Adipocyte (in vitro differentiated cells): ENCODE results near the gene KCNMA1.
A peak's percentile ranks its signal among the peaks of the same experiment; 100 is the strongest.

Experiments
- DNase-seq: peaks from one replicate; pipeline ENCODE4 v3.0.0-alpha.2; 2015; ENCODE audit warnings: low read depth
- H3K27me3 ChIP-seq: replicated peaks from 2 replicates; pipeline ENCODE4 v1.7.0; 2013; ENCODE audit warnings: mild to moderate bottlenecking, low read length, moderate library complexity; ENCODE audit not compliant: control insufficient read depth, insufficient read depth
- H3K36me3 ChIP-seq: 2 replicates; pipeline ENCODE4 v1.7.0; 2013; ENCODE audit warnings: low read length, mild to moderate bottlenecking, moderate library complexity; ENCODE audit not compliant: control insufficient read depth, insufficient read depth, severe bottlenecking
- H3K4me1 ChIP-seq: 2 replicates; pipeline ENCODE4 v1.7.0; 2013; ENCODE audit warnings: mild to moderate bottlenecking, low read length, moderate library complexity; ENCODE audit not compliant: control insufficient read depth, insufficient read depth
- H3K4me3 ChIP-seq: 2 replicates; pipeline ENCODE4 v1.7.0; 2013; ENCODE audit warnings: mild to moderate bottlenecking, low read length, moderate library complexity
- H3K9ac ChIP-seq: 2 replicates; pipeline ENCODE4 v1.7.0; 2013; ENCODE audit warnings: mild to moderate bottlenecking, low read length, moderate library complexity
- H3K9me3 ChIP-seq: 2 replicates; pipeline ENCODE4 v1.7.0; 2013; ENCODE audit warnings: mild to moderate bottlenecking, low read length, moderate library complexity; ENCODE audit not compliant: control insufficient read depth

The KCNMA1 gene

DNA sequence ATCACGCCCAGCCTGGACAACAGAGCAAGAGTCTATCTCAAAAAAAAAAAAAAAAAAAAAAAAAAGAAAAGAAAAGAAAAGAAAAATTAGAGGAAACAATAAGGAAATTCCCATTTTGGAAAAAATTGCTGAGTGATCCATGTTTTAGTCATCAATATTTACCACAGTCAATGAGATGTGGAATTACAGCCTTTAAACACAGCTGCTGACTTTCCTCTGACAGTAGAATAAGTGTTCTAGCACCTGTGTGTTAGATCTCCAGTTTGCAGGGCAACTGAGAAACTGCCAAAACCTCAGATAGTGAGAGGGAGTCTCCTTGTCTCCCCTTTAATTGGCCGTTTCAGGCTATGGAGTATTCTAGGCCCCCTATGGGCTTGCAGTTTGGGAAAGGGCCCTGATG, 520.1 kb downstream of the KCNMA1 start:
- H3K27me3 ChIP-seq, result no peaks in the 10 kb centered on the region

GRCh38 chr10:77116904-77117303, 520.7 kb downstream of the KCNMA1 start:
- Histone ChIP-seq H3K4me3 (no peak overlapping the region), H3K4me1 (peaks cover 5% of the 10 kb centered on the region), H3K27me3 (no peaks in the 10 kb centered on the region), H3K9ac (no peak overlapping the region), H3K36me3 (no peaks in the 10 kb centered on the region), H3K9me3 (no peaks in the 10 kb centered on the region)
- DNase-seq, result no peak

More for the DNA sequence above, 520.1 kb downstream of the KCNMA1 start:
- DNase-seq, result no peak
- Histone ChIP-seq H3K9me3 (no peaks in the 10 kb centered on the region), H3K9ac (no peak overlapping the region), H3K4me1 (no peaks in the 10 kb centered on the region), H3K36me3 (no peaks in the 10 kb centered on the region), H3K4me3 (no peak overlapping the region)

- no peak overlapping the region for H3K9ac ChIP-seq
Measured at GRCh38 chr10:77114181-77114821, 523.3 kb downstream of the KCNMA1 start.

GRCh38 chr10:77111611-77112550, 525.7 kb downstream of the KCNMA1 start:
- DNase-seq, result peak; percentile 82
- H3K4me1 ChIP-seq, result peaks cover 5% of the 10 kb centered on the region
- no peak overlapping the region for H3K4me3 ChIP-seq

More at GRCh38 chr10:77114181-77114821, 523.3 kb downstream of the KCNMA1 start:
- Histone ChIP-seq H3K27me3 (no peaks in the 10 kb centered on the region), H3K4me1 (peaks cover 5% of the 10 kb centered on the region), H3K4me3 (no peak overlapping the region), H3K9me3 (no peaks in the 10 kb centered on the region), H3K36me3 (no peaks in the 10 kb centered on the region)
- DNase-seq, result no peak

DNA sequence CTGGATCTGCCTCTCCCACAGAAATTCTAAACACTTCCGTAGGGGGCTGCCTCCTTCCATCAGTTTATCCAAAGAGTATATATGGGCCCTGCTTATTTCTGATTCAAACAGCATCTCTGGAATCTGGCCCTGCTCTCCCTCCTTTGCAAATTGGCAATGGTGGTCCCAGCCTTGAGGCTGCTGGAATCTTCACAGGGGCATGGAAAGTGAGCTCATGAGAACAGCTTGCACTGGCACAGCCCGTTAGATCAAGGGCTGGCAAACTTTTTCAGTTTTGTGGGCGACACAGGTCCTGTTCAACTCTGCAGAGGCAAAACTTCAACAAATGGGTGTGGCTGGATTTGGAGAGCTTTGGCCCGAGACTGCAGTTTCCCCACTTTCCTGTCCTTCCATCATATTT, 526.9 kb downstream of the KCNMA1 start:
- no peaks in the 10 kb centered on the region for H3K36me3 ChIP-seq
- H3K4me3 ChIP-seq, result no peak overlapping the region
- H3K4me1 ChIP-seq, result peaks cover 10% of the 10 kb centered on the region
- no peak for DNase-seq
- H3K9me3 ChIP-seq, result no peaks in the 10 kb centered on the region
- no peak overlapping the region for H3K9ac ChIP-seq
- no peaks in the 10 kb centered on the region for H3K27me3 ChIP-seq

More at GRCh38 chr10:77111611-77112550, 525.7 kb downstream of the KCNMA1 start:
- Histone ChIP-seq H3K9me3 (no peaks in the 10 kb centered on the region), H3K27me3 (no peaks in the 10 kb centered on the region), H3K9ac (peak overlapping the region; percentile 26), H3K36me3 (no peaks in the 10 kb centered on the region)

DNA sequence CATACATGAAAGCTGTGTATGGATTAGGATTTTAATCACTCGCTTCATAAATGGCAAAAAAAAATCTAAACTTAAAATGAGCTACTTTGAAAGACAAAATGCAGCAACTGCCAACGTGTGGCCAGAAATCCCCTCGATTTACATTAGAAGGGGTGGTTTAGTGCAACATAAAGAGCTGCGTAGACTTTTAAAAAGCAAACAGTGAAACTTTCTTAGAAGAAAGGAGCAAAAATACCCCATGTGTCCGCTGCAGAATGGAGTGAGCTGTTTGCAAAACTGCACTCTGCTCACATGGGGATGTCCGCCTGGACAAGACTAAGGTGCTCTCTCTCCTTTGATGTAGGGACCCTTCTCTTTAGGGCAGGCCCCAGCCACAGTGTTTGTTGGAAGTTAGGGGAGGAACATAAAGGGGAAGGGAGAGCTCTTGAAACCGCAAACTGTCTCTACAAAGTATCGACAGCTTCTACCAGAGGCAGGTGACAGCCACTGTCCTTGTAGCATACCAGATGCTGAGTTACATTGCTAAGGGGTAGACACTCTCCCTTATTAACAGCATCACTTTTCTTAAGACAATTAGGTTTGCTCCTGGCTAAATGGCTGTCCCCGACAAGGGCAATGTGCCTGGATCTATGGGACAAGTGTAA, 528.1 kb downstream of the KCNMA1 start:
- Histone ChIP-seq H3K4me1 (peaks cover 23% of the 10 kb centered on the region), H3K27me3 (no peaks in the 10 kb centered on the region), H3K9me3 (no peaks in the 10 kb centered on the region), H3K4me3 (no peak overlapping the region), H3K9ac (no peak overlapping the region), H3K36me3 (no peaks in the 10 kb centered on the region)
- DNase-seq, result no peak

DNA sequence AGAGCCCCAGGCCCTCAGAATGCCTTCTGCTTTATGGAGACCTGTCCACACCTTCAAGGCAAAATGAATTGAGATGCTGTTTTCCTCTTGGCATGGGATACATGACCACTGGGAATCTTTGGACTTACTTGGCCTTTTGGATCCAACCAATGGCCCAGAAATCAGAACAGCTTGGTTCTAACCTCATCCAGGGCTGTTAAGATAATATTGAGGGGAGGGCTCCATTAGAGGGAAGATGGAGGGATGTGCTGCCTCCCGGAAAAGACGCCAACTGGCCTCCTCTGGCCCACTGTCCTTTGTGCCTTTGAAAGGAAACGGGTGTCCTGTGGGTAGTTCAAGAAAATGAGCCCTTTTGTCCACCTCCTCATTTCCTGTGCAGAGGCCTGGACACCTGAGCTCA, 530.9 kb downstream of the KCNMA1 start:
- no peak for DNase-seq
- H3K36me3 ChIP-seq, result no peaks in the 10 kb centered on the region
- no peaks in the 10 kb centered on the region for H3K27me3 ChIP-seq
- no peaks in the 10 kb centered on the region for H3K9me3 ChIP-seq
- H3K4me1 ChIP-seq, result peaks cover 26% of the 10 kb centered on the region
- H3K4me3 ChIP-seq, result no peak overlapping the region
- H3K9ac ChIP-seq, result no peak overlapping the region

DNA sequence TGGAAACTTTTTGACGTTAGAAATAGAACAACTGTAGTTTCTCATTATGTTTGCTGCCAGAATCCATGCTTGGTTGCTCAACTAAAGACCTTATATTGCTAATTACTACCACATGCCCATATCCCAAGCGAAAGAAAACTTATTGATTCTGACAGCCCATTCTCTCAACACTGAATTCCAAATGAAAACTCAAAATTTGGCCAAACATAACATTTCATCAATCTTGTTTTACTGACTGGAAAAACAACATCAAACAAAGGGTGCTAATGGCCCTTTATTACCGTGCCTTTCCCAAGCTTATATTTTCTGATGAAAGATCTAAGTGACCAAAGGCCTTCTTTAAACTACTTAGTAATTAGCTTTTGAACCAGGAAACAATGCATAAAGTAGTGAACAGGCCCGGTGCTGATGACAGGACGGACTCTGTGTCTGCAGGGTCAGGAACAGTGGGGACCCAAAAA, 531.8 kb downstream of the KCNMA1 start:
- Histone ChIP-seq H3K9me3 (no peaks in the 10 kb centered on the region), H3K27me3 (no peaks in the 10 kb centered on the region), H3K9ac (peak overlapping the region; percentile 62), H3K36me3 (no peaks in the 10 kb centered on the region), H3K4me1 (peaks cover 26% of the 10 kb centered on the region), H3K4me3 (no peak overlapping the region)
- peak; percentile 95 for DNase-seq

- Histone ChIP-seq H3K36me3 (no peaks in the 10 kb centered on the region), H3K27me3 (no peaks in the 10 kb centered on the region), H3K4me3 (no peak overlapping the region), H3K9ac (no peak overlapping the region), H3K9me3 (no peaks in the 10 kb centered on the region), H3K4me1 (peaks cover 26% of the 10 kb centered on the region)
- peak; percentile 90 for DNase-seq
Measured at GRCh38 chr10:77104459-77104980, 533.1 kb downstream of the KCNMA1 start.

- Histone ChIP-seq H3K4me3 (no peak overlapping the region), H3K9ac (no peak overlapping the region), H3K36me3 (no peaks in the 10 kb centered on the region), H3K27me3 (no peaks in the 10 kb centered on the region), H3K9me3 (no peaks in the 10 kb centered on the region), H3K4me1 (peaks cover 26% of the 10 kb centered on the region)
- DNase-seq, result no peak
Measured at GRCh38 chr10:77103213-77103612, 534.4 kb downstream of the KCNMA1 start.

DNA sequence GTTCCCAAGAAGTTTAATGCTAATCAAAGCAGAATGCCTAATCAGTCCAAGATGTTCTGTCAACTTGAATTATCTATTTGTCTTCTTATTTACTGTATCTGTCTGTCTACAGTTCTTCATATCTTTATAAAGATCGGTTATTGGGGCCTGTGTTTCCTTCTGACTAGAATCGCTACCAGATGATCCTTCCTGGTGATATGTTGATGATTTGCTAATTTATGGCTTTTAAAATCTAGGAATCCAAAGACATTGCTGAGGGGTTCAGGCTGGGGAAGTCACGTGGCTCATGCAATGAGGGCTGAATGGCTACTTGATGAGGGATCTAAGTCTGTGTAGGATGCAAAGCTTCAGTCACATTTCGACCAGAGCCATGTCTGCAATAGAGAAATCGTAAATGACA, 536.3 kb downstream of the KCNMA1 start:
- no peaks in the 10 kb centered on the region for H3K9me3 ChIP-seq
- peaks cover 26% of the 10 kb centered on the region for H3K4me1 ChIP-seq
- no peak overlapping the region for H3K9ac ChIP-seq
- H3K4me3 ChIP-seq, result no peak overlapping the region
- no peak for DNase-seq
- no peaks in the 10 kb centered on the region for H3K27me3 ChIP-seq
- H3K36me3 ChIP-seq, result no peaks in the 10 kb centered on the region
